Measurements from ENCODE around the gene SCARB2.

Gene SCARB2

DNA sequence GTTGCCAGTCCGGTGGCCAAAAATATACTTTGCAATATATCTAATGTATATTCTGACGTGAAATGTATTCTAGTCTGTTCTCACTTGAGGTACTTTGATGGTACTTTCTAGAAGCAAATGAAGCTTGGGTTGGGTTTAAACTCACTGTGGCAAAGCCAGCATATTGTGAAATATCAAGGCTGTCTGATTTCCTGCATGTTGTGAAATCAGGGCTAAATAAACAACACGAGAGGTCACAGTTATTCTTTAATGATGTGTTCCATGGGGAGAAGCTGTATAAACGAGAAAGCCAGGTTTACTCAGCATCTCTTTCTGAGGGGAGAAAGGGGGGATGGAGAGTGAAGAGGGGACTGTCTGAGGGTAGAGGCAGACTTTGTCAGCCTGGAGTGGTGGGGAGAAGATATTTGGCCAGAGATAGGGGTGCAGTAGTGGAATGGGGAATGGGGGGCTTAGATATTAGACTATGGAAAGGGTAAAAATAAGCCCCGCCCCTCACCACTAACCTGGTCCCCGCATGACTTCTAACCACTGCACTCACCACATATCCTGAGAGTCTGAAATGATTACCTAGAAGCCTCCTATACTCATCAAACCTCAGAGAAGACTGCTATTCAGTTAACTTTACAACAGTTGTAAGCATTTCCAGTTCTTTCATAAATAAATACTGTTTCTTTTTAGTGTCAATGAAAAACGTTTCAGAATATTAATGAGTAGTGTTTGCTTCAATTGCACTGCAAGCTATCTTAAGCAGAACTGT, 5.9 kb upstream of the SCARB2 start:
- no peak for DNase-seq

DNA sequence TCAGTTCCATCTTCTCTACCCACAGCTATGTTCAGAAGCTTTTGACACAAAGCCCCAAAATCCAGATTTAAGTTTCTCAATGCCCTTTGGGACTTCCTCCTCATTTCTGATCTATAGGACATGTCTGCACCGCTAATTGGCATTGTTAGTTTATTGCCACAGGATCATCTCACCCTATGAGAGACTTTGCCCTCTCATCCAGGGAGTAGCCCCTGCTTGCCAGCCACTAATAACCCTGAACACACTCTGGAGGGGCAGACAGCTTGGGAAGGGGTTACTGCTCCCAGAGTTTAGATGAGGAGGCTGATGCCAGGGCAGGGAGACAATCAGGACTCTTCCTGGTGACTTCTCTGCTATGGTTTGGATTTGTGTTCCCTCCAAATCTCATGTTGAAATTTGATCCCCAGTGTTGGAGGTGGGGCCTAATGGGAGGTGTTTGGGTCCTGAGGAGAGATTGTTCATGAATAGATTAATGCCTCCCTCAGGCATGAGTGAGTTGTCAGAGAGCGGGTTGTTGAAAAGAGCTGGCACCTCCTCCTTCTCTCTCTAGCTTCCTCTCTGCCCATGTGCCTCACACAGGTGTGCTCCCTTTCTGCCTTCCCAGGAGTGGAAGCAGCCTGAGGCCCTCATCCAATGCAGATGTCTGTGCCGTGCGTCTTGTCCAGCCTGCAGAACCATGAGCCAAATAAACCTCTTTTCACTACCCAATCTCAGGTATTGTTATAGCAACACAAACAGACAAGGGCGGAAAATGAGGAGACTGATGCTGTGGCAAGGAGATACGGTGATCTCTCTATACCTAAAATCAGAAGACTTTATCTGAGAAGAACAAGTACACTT, 3.6 kb upstream of the SCARB2 start:
- DNase-seq = no peak

DNA sequence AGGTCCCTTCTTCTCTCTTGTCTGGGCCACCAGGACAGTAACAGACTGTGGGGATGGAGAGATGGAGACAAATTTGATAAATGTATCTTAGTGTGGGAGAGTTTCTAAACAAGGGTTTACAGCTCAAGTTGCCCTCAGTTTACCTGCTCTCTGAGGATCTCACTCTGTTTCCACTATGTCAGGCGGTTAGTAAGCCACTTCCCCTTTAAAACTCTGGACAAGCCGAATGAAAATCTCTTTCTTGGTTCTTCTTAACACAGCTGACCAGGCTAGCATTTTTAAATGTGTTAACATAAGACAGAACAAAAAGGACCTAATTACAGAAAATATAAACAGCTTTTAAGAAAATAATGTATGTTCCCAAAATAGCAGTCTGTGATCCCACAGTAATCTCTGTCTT, 2.9 kb upstream of the SCARB2 start:
- no peak for DNase-seq

DNA sequence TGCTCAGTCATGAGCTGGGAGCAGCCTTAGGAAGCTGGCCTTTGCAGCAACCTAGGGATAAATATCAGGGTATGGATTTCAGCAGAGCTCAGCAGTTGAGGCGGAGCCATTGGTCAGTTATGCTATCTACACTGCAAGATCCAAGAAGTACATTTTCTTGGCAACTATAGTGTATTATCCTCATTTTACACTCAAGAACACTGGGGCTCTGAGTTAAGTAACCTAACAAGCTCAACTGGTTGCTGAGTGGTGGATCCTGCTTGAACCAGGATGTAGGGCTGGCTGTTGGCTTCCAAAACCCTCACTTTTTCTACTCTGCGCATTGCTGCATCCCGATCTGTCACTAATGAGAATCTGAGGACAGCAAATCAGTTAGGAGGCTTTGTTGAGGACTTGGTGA, 1.5 kb upstream of the SCARB2 start:
- DNase-seq = no peak

DNA sequence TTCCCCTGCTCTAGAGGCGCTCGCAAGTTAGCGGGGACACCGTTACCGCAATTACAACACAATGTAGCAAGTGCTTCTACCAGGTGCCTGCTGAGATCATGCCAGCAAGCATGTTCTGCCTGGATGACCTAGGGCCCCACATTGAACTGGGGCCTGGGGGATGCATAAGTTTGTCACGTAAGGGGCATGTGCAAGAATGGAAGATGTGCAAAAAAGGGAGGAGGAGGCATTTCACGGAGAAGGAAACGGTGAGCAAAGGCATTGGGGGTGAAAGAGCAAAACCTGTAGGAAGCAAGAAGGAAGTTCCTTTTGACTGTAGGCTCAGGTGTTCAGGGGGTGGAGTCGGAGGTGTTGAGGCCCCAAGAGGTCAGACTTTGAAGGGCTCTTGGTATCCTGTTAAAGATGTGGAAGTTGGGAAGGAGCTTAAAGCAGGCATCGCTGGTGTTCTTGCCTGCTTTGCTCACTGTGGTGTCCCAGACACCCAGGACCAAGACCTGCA, 602 bp upstream of the SCARB2 start:
- no peak for DNase-seq

DNA sequence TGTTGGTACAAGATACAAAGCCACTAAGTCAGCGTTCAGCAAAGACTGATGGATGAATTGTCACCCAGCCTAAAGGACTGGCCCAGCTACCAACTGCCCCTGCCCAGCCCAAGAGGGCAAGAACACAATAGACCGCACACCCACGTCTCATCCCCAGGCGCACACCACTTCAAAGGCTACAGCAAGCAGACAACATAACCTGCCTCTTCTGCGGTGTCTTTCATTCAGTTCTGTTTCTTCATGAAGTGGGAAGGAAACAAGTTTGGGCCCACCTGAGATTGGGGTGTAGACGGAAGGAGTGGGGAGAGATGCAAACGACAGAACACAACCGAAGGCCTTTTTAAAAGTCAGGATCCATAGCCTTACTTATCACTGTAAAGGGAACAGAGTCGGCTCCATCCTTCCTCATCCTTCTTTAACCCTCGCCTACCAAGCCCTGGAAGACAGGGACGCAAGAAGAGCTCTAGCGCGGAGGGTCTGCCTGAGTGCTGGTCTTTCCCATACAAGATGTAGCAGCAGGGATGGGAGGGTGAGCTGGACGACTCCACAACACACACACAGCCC, 691 bp downstream of the SCARB2 start:
- DNase-seq = peak; percentile 49

DNA sequence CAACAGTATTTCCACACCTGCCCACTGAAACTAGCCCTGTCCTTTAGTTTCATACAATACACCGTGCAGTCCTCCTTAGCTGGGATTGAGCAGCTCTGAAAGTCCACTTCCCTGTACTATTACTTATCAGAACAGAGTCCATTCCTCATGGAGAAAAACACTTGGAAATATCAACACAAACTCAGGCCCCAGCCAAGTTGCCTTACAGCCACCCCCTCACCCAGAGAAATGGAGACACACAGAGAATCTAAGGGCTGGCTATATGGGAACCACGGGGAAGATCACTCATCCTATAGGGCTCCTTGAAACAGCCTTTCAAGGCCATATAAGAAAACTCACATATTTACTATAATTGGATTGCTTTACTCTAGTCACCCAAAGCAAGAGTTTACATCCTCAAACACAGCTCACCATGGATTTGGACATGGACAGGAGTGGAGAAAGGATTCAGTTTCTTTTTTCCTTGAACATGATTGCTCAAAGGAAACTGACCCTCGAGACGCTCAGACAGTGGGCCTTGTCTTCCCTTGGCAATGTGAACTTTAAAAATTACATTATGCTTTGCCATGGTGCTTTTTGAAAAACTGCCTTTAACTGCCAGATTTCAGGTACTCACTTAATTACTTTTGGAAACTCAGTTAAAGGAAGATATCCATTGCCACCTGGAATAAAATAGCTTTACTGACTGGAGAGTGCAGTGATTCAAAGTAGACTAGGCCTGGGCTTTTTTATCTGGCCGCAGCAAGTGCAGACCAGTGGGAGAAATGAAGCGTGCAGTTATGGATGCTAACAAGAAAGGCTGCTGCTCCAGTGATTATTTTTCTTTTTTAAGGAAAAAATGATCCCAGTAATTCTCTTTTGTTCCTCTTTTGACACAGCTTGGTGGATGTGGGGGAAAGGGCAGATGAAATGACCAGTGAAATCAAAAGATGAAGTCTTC, 1.6 kb downstream of the SCARB2 start:
- no peak for DNase-seq

DNA sequence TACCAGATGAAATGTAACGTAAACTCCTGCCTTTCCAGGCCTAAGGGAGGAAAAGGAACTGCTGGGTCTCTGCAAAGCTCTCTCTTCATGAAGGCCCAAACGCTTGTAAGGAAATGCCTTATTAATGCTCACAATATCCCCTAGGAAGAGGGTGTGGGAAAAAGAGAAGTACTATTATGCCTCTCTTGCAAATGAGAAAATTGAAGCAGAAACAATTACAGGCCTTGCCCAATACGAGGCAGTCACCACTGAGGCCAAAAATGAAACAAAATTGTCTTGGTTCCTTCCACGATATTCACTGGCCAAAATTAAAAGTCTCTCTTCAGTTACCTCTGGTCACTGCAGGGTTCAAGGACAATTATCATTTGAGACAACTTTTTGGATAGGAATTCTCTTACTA, 3.2 kb downstream of the SCARB2 start:
- DNase-seq = no peak

DNA sequence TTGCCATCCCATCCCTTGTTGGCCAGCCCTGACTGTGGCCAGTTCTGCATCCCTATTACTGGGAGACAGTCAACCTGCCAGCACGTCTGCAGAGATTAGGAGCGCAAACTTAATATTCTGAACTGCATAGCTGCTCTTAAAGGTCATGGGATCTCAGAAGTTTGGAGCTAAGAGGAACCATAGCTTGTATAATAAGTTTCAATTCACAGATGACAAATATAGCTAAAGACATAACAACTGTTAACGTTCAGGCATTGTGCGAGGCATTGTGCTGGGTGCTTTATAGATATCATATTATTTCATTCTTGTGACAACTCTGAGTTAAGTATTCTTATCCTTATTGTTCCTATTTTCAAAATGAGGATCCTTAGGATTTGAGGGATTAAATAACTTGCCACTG, 3.7 kb downstream of the SCARB2 start:
- no peak for DNase-seq

DNA sequence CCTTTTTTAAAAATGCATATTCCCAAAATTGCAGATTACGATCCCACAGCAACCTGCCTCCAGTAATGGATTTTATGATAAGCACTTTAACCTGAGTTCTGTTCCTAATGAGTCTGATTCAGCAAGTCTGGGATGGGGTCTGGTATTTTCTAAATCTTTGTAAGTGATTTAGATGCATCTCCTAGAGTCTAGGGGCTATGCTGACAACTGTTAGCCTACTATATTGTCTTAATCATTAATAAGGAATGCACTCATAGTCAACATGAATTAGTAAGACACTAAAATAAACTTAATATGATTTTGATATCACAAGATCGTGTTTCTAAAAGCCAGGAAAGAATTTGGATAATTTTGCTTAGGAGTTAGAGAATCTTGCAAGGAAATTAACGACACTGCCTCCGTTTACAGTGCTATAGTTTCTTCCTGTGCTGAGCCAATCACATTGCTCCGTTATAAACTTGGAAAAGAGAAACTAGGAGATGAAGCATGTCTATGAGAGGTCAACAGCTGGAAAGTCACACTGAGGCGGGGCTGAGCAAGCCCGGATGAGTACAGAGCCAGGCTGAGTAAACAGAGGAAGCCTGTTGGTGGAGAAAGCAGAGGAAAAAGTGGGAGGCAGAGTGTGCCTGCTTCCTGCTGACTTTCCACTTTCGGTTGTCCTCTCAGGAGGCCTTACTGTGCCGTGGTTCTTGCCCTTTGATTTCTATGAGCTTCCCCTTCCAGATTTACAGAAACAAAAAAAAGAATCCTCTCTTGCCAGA, 5.4 kb downstream of the SCARB2 start:
- no peak for DNase-seq

DNA sequence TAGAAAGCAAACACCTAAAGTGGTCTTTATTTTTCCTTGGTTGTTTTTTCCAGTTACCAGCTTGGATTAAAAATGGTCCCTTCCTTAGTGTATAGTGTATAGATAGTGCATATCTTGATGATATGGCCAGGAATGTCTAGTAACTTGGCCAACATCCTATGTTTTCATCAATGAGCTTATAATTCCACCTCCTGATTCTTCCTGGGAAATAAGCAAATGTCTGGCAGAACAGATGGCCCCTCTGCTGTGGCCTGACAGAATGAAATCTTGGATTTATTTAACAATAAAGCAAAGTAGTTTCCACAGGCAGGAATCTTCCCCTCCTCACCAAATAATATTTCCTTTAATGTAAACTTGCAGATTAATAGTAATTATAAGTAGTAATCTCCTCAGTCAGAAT, 6.1 kb downstream of the SCARB2 start:
- no peak for DNase-seq

DNA sequence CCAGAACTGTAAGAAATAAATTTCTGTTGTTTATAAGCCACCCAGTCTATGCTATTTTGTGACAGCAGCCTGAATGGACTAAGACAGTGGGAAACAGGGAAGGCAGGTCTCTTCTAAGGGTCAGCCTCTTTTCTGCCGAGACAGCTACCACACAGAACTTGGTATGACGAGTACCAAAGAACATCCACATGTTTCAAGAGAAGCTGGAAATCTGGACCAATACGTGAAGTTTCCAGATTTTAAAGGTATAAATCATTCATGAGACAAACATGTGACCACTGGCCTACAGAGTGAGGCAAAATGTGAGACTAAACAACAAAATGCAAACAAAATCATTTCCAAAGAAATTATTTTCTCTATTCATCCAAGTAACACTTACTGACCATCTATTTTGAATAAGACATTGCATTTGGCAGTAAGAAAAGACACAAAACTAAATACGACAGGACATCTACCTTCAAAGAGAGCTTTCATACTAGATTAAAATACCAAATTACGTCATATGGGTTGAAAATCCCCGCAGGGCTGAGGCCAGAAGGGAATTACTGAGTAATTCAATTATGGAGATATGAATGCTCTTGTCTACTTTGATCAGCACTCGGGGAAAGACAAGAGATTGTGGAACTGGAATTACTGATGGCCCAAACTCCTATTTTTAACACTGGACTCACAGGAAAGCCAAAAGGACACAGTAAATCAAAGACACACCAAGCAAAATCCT, 7.2 kb downstream of the SCARB2 start:
- no peak for DNase-seq

DNA sequence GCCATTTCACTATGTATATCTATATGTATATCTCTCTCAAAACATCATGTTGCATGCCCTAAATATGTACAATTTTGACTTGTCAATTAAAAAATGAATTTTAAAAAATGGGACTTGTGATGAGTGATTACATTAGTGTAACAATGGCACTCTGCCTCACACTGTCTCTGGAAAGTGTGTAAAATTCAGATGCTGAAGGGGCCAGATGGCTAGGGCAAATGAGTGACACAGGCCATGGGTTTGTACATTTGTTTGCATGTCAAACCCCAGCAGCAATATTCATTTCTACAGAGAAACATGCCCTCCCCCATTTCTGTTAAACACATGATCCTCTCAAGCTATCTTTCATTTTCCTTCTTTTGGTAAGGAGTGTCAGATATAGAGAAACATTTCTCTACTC, 8.1 kb downstream of the SCARB2 start:
- DNase-seq = no peak

DNA sequence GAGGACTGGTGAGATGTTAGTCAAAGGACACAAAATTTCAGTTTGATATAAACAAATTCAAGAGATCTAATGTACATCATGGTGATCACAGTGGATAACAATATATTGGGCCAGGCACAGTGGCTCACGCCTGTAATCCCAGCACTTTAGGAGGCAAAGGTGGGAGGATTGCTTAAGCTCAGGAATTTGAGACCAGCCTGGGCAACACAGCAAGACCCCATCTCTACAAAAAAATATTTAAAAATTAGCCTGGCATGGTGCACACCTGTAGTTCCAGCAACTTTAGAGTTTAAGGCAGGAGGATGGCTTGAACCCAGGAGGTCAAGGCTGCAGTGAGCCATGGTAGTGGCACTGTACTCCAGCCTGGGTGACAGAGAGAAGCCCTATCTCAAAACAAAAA, 8.7 kb downstream of the SCARB2 start:
- no peak for DNase-seq

DNA sequence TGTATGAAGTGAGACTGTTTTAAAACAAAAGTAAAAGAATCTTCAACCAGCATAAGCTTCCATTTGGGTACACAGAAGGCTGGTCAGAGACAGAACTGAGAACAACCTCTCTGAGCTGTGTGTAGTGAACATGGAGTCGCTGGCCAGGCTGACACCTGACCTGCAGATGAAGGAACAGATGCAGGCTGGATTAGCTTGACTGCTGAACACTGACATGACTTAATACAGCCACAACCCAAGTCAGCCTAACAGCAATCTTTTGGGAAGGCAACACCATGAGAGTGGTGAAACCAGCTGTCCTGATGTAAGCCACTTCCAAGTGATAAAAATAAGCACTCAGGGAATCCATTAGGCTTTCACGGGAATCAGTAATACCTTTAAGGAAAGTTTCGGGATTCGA, 10.1 kb downstream of the SCARB2 start:
- DNase-seq = no peak

DNA sequence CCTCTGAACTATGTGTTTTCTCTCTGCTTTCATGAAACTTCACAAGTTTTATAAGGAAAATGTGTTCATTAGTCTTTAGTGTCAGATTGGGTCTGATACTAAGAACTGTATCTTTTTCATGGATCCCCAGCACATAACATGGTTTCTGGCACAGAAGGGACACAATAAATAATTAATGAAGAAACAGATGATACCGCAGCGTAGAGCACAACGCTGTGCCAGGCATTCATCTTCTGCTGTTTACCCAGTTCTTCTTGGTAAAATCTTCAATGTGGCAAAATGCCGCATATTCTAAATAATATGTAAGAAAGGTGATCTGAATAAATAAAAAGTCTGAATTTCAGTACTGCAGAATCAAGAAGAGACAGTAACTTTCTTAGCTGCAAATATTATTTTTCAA, 12.3 kb downstream of the SCARB2 start:
- DNase-seq = no peak

DNA sequence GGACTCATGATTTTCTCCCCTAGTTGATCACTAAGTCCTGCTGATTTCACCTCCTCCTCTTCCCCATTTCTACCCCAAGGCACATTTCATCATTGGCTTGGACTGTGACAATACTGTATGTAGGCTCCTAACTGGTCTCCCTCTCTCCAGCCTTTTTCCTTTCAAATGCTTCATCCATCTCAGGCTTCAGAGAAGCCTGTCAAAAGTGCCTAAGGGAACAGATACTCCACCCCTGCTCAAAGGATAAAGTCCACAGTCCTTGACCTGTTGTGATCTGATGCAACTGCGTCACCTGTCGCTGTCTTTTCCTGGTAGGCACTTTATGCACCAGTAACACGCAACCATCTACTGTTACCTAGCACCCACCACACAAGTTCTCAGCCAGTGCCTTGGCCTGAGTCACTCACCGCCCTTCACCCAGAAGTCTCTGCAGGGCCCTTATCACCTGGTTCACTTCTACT, 12.8 kb downstream of the SCARB2 start:
- peak; percentile 34 for DNase-seq

DNA sequence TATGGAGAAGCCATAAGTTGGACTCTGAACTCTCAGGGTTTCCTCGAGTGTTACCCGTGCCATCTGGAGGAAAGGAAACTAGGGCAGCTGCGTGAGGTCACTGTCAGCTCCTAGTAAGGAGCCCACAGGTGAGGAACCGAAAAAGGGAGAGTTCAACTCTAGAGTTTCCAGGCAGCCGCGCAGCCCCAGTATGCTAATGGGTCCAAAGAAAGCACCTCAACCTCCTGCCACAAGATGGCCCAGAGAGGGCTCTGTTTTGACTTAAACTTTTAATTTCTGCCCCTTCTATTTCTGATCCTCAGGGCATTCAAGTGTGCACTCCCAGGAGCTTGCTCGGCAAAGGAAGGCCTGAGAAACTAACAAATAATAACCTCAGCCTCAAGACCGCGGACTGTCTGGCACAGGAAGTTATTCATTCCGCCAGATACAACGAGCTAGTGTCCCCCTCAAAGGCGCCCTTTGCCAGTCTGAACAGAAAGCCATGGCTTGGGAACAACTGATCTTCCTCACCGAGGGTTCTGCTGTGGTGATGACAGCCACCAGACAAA, 13.9 kb downstream of the SCARB2 start:
- peak; percentile 32 for DNase-seq

DNA sequence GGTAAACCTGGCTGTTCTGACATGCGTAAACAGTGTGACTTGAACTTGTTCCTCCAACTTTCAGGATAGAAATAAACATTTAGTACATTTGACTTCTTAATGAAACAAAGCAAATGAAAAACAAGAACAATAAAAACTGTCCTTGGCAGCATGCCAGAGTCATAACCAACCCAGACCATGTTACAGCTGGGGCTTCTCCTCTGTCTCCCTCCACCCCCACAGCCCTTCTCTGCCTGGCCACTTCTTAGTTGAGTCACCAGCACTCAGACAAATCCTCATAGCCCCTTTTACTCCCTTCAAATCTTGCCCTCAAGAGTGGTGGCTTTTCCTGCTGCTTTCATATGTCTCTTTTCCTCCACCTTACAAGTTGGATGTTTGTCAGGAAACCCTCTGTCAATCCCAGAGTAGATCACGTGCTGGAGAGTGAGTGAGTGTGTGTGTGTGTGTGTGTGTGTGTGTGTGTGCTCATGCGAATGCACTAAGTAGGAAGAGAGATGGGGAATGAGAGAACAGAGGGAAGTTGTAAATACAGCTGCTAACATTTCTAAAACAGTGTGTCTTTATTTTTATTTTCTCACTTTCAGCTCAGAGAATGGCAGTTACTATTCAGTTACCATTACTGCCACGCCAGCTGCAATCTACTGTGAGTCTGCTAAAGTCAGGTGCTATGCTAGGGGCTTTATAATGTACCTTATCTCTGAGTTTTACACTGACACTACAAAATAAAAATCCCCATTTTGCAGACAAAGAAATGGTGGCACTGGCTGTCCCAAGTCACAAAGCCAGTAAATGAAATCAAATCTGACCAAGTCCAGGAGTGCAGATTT, 15.0 kb downstream of the SCARB2 start:
- peak; percentile 58 for DNase-seq

DNA sequence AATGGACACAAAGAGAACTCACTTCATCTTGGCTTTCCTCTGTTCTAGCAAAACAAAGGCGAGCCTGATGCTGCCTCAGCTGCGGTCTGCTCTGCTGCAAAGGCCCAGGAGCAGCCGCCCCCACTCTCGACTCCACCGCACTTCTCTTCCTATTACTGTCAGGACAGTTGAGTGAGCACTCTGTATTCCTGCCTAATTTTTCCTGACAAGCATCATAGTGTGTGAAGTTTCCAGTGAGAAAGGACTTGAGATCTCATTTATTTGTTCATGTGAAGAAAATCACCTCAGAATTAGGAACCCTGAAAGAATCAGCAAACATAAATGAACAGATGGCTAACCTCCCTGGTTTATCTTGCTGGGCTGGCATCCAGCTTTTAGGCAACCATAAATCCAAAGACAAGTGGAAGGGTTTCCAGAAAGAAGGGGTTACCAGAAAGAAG, 15.6 kb downstream of the SCARB2 start:
- peak; percentile 46 for DNase-seq
